Skeletal muscle satellite cell (primary cell): ENCODE results near the gene UBE3C.
"Not testable (repeated sequence)": the region's sequence is repeated elsewhere in the genome, so short reads cannot be mapped to it uniquely, and the experiment has no call there.

Experiments used
- H3K27me3 ChIP-seq: 2 replicates; pipeline ENCODE4 v1.7.0; 2013; ENCODE audit warnings: low read length; ENCODE audit not compliant: control insufficient read depth, insufficient read depth
- H3K36me3 ChIP-seq: 2 replicates; pipeline ENCODE4 v1.7.0; 2013; ENCODE audit warnings: mild to moderate bottlenecking, control low read depth, low read length; ENCODE audit not compliant: insufficient read depth
- H3K4me1 ChIP-seq: 2 replicates; pipeline ENCODE4 v1.7.0; 2013; ENCODE audit warnings: low read length; ENCODE audit not compliant: control insufficient read depth, insufficient read depth
- H3K4me2 ChIP-seq: 2 replicates; pipeline ENCODE4 v1.7.0; 2013; ENCODE audit warnings: mild to moderate bottlenecking, low read length
- H3K4me3 ChIP-seq: 2 replicates; pipeline ENCODE4 v1.7.0; 2013; ENCODE audit warnings: low read length
- H3K9ac ChIP-seq: 2 replicates; pipeline ENCODE4 v1.7.0; 2013; ENCODE audit warnings: mild to moderate bottlenecking, low read depth, low read length, moderate library complexity
- H3K9me3 ChIP-seq: replicated peaks from 2 replicates; pipeline ENCODE4 v1.7.0; 2013; ENCODE audit warnings: mild to moderate bottlenecking, control low read depth, low read length

UBE3C gene

DNA sequence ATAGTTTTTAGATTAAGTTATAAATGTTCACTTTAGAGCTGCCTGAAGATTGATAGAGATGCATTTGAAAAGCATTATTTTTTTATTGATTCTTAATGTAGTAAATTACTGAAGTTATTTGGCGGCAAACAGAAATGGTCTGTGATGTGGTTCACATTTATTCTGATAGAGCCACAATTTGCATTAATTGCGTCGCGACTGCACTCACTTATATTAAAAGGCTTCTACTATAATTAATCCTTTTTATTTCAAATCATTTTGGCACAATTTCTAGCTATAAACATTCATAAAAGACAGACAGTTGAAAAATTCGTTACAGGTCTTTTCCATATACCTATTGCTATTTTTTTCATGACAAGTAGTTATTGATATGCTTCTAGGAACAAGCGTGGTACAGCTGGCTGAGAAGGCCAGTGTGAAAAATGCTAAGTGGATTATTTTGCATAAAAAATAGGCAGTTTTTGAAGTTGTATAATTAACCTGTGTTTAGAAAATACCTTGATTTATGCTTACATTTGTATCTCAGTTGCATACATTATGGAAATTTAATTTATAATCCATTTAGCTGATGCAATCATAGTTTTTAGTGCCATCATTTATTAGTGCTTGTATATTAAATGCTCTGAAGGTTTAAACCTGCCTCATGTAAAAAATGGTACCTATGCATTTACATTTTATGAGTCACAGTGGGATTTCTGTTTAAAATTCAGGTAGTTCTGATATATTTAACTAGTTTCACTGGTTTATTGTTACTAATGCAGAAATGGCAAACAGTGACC lies 106.0 kb downstream of the UBE3C start:
- H3K4me2 ChIP-seq, result no peak overlapping the region
- no peaks in the 10 kb centered on the region for H3K27me3 ChIP-seq
- H3K4me1 ChIP-seq, result no peaks in the 10 kb centered on the region
- H3K36me3 ChIP-seq, result peaks cover 34% of the 10 kb centered on the region
- H3K4me3 ChIP-seq, result no peak overlapping the region
- H3K9ac ChIP-seq, result no peak overlapping the region
- H3K9me3 ChIP-seq, result no peaks in the 10 kb centered on the region

DNA sequence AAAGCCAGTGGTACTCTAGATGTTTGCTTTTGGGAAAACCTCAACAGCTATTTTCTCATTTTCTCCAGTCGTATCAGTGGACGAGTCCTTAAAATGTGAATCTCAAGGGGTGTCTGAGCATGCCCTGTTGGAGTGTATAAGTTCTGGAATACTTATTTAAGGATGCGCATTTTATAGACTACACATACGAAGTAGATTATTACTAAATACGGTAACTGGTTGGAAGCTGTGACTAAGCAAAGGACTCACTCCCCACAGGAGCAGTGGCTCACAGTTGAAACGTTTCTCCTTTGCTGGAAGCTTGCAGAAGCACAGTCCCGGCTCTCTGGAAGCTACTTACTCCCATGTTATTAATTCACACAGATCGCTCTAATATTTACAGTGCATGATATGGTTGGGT lies 107.3 kb downstream of the UBE3C start:
- H3K9me3 ChIP-seq, result no peaks in the 10 kb centered on the region
- no peak overlapping the region for H3K9ac ChIP-seq
- peaks cover 34% of the 10 kb centered on the region for H3K36me3 ChIP-seq
- H3K4me2 ChIP-seq, result no peak overlapping the region
- H3K4me3 ChIP-seq, result no peak overlapping the region
- no peaks in the 10 kb centered on the region for H3K4me1 ChIP-seq
- no peaks in the 10 kb centered on the region for H3K27me3 ChIP-seq

DNA sequence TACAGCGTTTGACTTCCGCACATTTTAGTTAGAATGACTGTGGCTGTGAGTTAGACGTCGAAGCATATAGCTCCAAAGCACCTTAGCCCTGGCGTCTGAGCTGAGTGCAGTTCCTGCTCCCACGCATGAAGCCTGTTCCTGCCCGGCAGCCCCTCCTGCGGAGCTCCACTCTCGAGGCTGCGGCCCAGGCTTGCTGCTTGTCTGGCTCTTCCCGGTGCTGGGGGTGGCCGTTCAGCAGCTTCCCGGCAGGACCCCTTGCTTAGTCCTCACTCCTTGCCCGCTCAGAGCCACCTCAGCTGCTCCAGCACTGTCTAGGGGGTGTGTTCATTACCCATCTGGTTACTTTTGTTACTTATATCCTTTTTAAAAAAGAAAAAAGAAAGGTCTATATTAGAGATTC lies 109.9 kb downstream of the UBE3C start:
- Histone ChIP-seq H3K27me3 (no peaks in the 10 kb centered on the region), H3K9me3 (no peaks in the 10 kb centered on the region), H3K9ac (no peak overlapping the region), H3K4me2 (no peak overlapping the region), H3K36me3 (peaks cover 33% of the 10 kb centered on the region), H3K4me1 (no peaks in the 10 kb centered on the region), H3K4me3 (no peak overlapping the region)

DNA sequence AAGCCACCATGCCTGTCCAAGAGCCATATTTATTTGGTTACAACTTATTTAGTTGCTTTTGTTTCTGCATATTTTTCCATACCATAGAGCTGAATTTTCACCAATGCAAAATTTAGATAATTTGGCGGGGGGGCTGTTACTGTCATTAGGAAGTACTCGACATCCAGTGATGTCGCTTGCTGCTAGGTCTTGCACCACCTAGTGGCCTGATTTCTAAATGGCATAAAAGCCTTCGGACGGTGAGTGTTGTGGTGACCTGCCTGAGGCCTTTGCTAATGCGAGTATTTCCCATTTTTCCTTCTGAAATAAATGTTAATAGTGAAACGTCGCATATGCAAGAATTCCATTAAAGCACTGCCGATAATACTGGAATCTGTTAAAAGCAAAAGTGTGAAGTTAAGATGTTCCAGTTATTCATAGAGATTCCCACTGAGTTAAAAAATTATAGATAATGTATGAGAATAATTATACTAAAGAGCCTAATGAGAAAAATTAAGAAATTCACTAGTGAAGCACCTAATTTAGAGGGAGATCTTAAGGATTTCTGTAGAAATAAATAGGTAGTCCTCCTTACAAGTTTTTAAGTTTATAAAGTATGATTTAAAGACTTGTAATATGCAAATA lies 112.0 kb downstream of the UBE3C start:
- Histone ChIP-seq H3K36me3 (peaks cover 51% of the 10 kb centered on the region), H3K4me2 (no peak overlapping the region), H3K9me3 (no peaks in the 10 kb centered on the region), H3K4me3 (no peak overlapping the region), H3K4me1 (no peaks in the 10 kb centered on the region), H3K9ac (no peak overlapping the region), H3K27me3 (no peaks in the 10 kb centered on the region)

DNA sequence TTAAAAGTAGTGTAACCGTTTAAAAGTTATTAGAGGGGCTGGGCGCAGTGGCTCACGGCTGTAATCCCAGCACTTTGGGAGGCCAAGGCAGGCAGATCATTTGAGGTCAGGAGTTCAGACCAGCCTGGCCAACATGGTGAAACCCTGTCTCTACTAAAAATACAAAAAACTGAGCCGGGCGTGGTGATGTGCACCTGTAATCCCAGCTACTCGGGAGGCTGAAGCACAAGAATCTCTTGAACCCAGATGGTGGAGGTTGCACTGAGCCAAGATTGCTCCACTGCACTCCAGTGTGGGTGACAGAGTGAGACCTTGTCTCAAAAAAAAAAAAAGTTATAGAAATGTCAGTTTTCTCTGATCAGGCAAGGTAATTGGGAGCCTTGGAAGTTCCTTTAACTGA lies 113.1 kb downstream of the UBE3C start:
- H3K4me1 ChIP-seq, H3K4me2 ChIP-seq, H3K9me3 ChIP-seq, H3K4me3 ChIP-seq, H3K27me3 ChIP-seq, H3K9ac ChIP-seq: not testable (repeated sequence)
- peaks cover 57% of the 10 kb centered on the region for H3K36me3 ChIP-seq

DNA sequence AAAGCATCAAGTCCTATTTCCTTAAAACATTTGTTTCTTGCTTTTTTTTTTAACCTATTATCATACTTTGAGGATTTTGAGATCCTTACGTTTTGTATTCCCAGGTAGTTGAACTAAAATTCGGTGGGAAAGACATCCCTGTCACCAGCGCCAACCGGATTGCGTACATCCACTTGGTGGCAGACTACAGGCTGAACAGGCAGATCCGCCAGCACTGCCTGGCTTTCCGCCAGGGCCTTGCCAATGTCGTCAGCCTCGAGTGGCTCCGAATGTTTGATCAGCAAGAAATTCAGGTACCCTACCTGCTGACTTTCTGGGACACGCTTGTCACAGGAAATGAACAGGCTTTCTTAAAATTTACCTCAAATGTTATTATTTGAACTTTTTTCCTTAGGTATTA lies 115.1 kb downstream of the UBE3C start:
- no peak overlapping the region for H3K4me3 ChIP-seq
- H3K4me2 ChIP-seq, result no peak overlapping the region
- no peaks in the 10 kb centered on the region for H3K4me1 ChIP-seq
- H3K36me3 ChIP-seq, result peaks cover 60% of the 10 kb centered on the region
- H3K9me3 ChIP-seq, result no peaks in the 10 kb centered on the region
- H3K27me3 ChIP-seq, result no peaks in the 10 kb centered on the region
- no peak overlapping the region for H3K9ac ChIP-seq

DNA sequence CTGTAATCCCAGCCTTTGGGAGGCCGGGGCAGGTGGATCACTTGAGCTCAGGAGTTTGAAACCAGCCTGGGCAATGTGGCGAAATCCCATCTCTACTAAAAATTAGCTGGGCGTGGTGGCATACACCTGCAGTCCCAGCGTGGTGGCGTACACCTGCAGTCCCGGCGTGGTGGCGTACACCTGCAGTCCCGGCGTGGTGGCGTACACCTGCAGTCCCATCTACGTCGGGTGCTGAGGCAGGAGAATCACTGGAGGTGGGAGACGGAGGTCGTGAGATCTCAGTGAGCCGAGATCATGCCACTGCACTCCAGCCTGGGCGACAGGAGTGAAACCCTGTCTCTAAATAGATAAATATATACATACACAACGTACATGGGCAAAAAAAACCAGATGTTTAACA lies 116.1 kb downstream of the UBE3C start:
- H3K36me3 ChIP-seq, result peaks cover 66% of the 10 kb centered on the region
- H3K4me2 ChIP-seq, H3K9me3 ChIP-seq: not testable (repeated sequence)

DNA sequence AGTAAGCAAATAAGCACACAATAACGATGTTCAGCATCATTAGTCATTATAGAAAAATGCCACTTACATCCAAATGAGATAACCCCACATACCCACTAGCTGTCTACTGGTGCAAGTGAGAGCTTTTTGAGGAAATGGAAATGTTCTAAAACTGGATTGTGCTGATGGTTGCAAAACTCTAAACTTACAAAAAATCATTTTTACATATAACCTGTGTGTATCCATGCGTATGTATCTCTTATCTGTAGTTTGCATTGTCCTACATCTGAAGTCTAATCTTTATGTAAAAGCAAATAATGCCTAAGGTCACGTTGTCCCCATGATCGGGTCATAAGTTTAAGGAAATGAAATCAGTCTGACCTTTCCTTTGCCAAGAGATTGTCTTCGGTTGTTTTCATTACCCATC lies 116.5 kb downstream of the UBE3C start:
- H3K36me3 ChIP-seq, result peaks cover 63% of the 10 kb centered on the region
- H3K4me3 ChIP-seq, result no peak overlapping the region
- H3K9me3 ChIP-seq, result no peaks in the 10 kb centered on the region
- no peak overlapping the region for H3K9ac ChIP-seq
- no peaks in the 10 kb centered on the region for H3K4me1 ChIP-seq
- H3K4me2 ChIP-seq, result no peak overlapping the region
- H3K27me3 ChIP-seq, result no peaks in the 10 kb centered on the region

More for the DNA sequence above, 116.1 kb downstream of the UBE3C start:
- H3K4me1 ChIP-seq, H3K9ac ChIP-seq, H3K27me3 ChIP-seq, H3K4me3 ChIP-seq: not testable (repeated sequence)

DNA sequence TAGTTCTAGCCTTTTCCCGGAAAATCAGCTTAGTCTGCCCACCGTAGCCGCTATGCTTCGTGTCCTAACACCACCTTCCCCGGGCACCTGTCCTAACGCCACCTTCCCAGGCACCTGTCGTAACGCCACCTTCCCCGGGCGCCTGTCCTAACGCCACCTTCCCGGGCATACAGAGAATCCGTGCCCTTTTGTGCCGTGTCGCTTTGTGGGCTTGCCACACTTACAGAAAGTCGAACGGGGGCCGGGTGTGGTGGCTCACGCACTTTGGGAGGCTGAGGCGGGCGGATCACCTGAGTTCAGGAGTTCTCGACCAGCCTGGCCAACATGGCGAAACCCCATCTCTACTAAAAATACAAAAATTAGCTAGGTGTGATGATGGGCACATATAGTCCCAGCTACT lies 124.4 kb downstream of the UBE3C start:
- Histone ChIP-seq H3K4me2 (no peak overlapping the region), H3K9me3 (no peaks in the 10 kb centered on the region), H3K27me3 (no peaks in the 10 kb centered on the region), H3K4me3 (no peak overlapping the region), H3K36me3 (peaks cover 52% of the 10 kb centered on the region), H3K9ac (no peak overlapping the region), H3K4me1 (peaks cover 1% of the 10 kb centered on the region)

DNA sequence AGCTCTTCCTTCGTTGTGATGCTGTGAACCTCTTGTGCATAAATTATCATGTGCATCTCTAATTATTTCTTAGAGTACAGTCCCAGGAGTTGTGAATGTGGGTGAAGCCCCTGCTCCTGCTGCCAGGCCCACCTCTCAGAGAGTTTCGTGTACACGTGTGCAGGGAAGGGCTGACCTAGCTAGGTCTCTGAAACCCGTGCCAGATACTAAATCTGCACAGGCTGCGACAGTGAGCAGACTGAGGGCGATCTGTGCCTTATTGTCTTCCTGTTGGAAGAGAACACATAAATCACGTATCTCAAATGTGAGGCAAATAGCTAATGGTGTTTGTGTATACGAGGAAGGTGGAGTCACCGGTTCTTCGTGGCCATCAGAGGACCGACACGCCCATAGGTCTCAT lies 126.3 kb downstream of the UBE3C start:
- Histone ChIP-seq H3K9me3 (no peaks in the 10 kb centered on the region), H3K4me3 (no peak overlapping the region), H3K36me3 (peaks cover 48% of the 10 kb centered on the region), H3K27me3 (no peaks in the 10 kb centered on the region), H3K4me2 (no peak overlapping the region), H3K9ac (no peak overlapping the region), H3K4me1 (peaks cover 7% of the 10 kb centered on the region)

DNA sequence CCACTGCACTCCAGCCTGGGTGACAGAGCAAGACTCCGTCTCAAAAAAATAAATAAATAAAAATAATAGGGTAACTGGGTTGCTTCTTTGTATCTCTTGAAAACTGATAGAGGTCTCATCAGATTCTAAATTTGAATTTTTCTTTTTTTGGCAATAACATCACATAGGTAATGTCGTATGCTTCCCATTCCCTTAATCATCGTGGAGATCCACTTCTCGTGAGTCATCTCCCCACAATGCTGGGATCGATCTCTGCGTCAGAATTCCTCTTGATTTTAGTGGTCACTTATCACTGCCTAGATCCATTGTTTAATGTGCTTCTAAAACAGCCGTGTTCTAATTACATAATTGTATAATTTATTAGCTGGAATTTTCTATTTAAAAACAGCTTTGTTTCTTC lies 127.5 kb downstream of the UBE3C start:
- Histone ChIP-seq H3K9ac (no peak overlapping the region), H3K4me1 (peaks cover 12% of the 10 kb centered on the region), H3K27me3 (no peaks in the 10 kb centered on the region), H3K4me2 (no peak overlapping the region), H3K9me3 (no peaks in the 10 kb centered on the region), H3K36me3 (peaks cover 46% of the 10 kb centered on the region), H3K4me3 (no peak overlapping the region)

DNA sequence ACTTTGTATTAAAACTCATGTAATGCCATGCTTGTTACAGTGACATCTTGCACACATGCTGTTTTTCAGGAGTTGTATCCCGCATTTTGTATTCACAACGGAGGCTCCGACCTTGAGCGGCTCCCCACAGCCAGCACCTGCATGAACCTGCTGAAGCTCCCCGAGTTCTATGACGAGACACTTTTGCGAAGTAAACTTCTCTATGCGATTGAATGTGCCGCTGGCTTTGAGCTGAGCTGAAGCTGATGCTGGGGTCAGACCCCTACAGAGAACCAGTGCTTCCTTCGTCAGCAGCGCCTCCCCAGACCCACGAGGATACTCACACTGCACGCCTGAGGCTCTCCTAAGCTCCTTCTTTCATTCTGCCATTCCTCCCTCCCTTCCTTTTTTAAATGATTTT lies 128.8 kb downstream of the UBE3C start:
- Histone ChIP-seq H3K4me2 (no peak overlapping the region), H3K9me3 (no peaks in the 10 kb centered on the region), H3K4me1 (peaks cover 22% of the 10 kb centered on the region), H3K9ac (no peak overlapping the region), H3K4me3 (no peak overlapping the region), H3K36me3 (peaks cover 46% of the 10 kb centered on the region), H3K27me3 (no peaks in the 10 kb centered on the region)
